Osteocyte (in vitro differentiated cells): ENCODE results near the gene SLC35G1. TPM values are rescaled to one million over a fixed set of nuclear protein-coding genes. Genes with fewer than 3 reads are reported as not detected.

ENCODE experiments used
- DNase-seq: peaks from one replicate; pipeline ENCODE4 v3.0.0; 2021; ENCODE audit warnings: mixed read lengths; ENCODE audit not compliant: unreplicated experiment; ENCODE audit errors: extremely low spot score
- H3K27ac Mint-ChIP-seq: one replicate; pipeline ENCODE4 v1.8.0; 2021; ENCODE audit warnings: mild to moderate bottlenecking, mixed read lengths; ENCODE audit not compliant: unreplicated experiment
- H3K27me3 Mint-ChIP-seq: one replicate; pipeline ENCODE4 v1.8.0; 2021; ENCODE audit warnings: mixed read lengths; ENCODE audit not compliant: unreplicated experiment
- H3K36me3 Mint-ChIP-seq: one replicate; pipeline ENCODE4 v1.8.0; 2021; ENCODE audit warnings: mixed read lengths; ENCODE audit not compliant: unreplicated experiment
- H3K4me1 Mint-ChIP-seq: one replicate; pipeline ENCODE4 v1.8.0; 2021; ENCODE audit warnings: mixed read lengths; ENCODE audit not compliant: unreplicated experiment
- H3K4me3 Mint-ChIP-seq: one replicate; pipeline ENCODE4 v1.8.0; 2021; ENCODE audit warnings: mild to moderate bottlenecking, moderate library complexity, mixed read lengths; ENCODE audit not compliant: unreplicated experiment
- H3K9me3 Mint-ChIP-seq: one replicate; pipeline ENCODE4 v1.8.0; 2021; ENCODE audit warnings: mixed read lengths; ENCODE audit not compliant: unreplicated experiment
- CTCF ChIP-seq: fragments of 200-600 bp; sonication (generic); IDR thresholded peaks from 2 replicates; pipeline ENCODE4 v1.5.0; 2021; ENCODE audit warnings: antibody characterized with exemption, mild to moderate bottlenecking, moderate library complexity
- total RNA-seq: library from RNA; stranded (reverse); gene quantifications from 2 replicates; pipeline ENCODE4 v1.2.1, GENCODE V29; 2021

SLC35G1 gene
- total RNA-seq, 1 donor from 2014 or later = 6.3 TPM

DNA sequence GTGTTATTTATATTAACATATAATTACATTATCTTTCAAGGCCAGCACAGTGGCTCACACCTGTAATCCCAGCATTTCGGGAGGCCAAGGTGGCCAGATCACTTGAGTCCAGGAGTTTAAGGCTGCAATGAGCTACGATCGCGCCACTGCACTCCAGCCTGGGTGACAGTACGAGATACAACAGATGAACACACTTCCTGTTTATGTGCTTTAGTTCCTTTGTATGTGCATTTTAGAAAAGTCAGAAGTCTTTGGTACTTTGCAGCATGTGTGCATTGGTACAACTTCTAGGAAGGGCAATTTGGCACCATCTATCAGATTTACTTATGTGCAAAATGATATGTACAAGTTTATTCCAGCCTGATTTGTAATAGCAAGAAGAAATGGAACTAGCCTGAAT lies 13.3 kb downstream of the SLC35G1 start:
- H3K4me3 Mint-ChIP-seq = no peak overlapping the region
- peaks cover 6% of the 10 kb centered on the region for H3K36me3 Mint-ChIP-seq
- no peak overlapping the region for H3K27ac Mint-ChIP-seq
- no peak for TF ChIP-seq CTCF
- H3K9me3 Mint-ChIP-seq = no peaks in the 10 kb centered on the region
- DNase-seq = no peak
- no peaks in the 10 kb centered on the region for H3K4me1 Mint-ChIP-seq
- H3K27me3 Mint-ChIP-seq = no peaks in the 10 kb centered on the region

- TF ChIP-seq CTCF = no peak
- no peaks in the 10 kb centered on the region for H3K9me3 Mint-ChIP-seq
- H3K4me3 Mint-ChIP-seq = no peak overlapping the region
- peaks cover 3% of the 10 kb centered on the region for H3K4me1 Mint-ChIP-seq
- no peak for DNase-seq
- peaks cover 7% of the 10 kb centered on the region for H3K36me3 Mint-ChIP-seq
- H3K27me3 Mint-ChIP-seq = no peaks in the 10 kb centered on the region
- H3K27ac Mint-ChIP-seq = no peak overlapping the region
Observed at GRCh38 chr10:93911866-93912265, 18.1 kb downstream of the SLC35G1 start.

DNA sequence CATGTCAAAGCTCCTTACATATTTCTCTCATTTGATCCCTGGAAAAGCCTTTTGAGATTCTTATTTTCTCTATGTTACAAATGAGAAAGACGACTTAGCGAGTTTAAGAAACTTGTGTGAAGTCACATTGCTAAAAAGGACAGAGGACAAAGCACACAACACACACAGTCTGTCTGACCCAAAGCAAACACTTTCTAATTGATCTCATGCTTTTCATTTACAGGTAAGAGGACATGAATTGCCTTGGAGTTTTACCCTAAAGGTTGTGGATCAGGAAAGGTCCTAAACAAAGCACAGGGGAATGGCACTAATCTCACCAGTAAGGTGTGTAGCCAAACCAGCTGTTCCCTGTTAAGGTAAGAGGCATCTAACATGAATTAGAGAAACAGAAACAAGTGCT lies 18.7 kb downstream of the SLC35G1 start:
- H3K36me3 Mint-ChIP-seq = peaks cover 7% of the 10 kb centered on the region
- peaks cover 5% of the 10 kb centered on the region for H3K4me1 Mint-ChIP-seq
- H3K27me3 Mint-ChIP-seq = no peaks in the 10 kb centered on the region
- DNase-seq = no peak
- no peak overlapping the region for H3K27ac Mint-ChIP-seq
- no peaks in the 10 kb centered on the region for H3K9me3 Mint-ChIP-seq
- no peak for TF ChIP-seq CTCF
- no peak overlapping the region for H3K4me3 Mint-ChIP-seq

DNA sequence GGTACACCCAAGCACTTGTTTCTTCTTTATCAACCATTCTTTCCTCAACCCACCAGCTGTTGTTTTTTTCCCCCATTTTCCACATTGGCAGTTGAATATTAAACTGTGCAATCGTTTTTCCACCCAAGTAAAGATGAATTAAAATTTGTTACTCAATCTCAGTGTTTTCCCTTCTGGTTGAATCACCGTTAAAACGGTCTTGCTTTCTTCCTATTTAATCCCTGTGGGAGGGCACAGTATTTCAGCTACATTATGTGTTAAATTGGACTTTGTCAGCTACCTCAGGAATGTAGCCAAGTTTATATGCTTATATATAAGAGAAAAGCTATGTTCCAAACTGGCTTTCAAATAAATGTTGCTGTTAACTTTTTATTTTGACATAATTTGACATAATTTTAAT lies 19.9 kb downstream of the SLC35G1 start:
- H3K9me3 Mint-ChIP-seq = no peaks in the 10 kb centered on the region
- peaks cover 3% of the 10 kb centered on the region for H3K36me3 Mint-ChIP-seq
- DNase-seq = no peak
- H3K4me1 Mint-ChIP-seq = peaks cover 14% of the 10 kb centered on the region
- no peak overlapping the region for H3K27ac Mint-ChIP-seq
- TF ChIP-seq CTCF = no peak
- no peaks in the 10 kb centered on the region for H3K27me3 Mint-ChIP-seq
- no peak overlapping the region for H3K4me3 Mint-ChIP-seq

DNA sequence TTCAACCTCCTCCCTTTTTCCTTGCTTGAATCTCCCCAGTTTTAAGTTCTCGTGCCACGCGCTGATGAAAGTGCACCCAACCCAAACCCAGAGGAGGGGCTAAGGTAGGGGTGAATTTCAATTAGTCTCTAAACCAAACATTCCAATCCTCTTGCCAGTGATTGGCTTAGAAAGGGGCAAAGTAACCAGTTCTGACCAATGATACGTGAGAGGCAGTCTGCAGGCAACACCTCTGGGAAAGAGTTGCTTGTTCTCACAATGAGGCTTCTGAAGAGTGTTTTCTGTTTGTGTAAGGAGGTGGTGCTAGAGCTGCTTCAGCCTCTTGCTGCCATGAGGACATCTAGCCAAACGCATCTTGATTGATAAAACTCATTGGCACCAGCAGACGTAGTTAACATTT lies 21.8 kb downstream of the SLC35G1 start:
- Mint-ChIP-seq H3K36me3 (peaks cover 2% of the 10 kb centered on the region), H3K27ac (no peak overlapping the region), H3K9me3 (no peaks in the 10 kb centered on the region), H3K4me3 (no peak overlapping the region), H3K4me1 (peaks cover 14% of the 10 kb centered on the region), H3K27me3 (no peaks in the 10 kb centered on the region)
- no peak for DNase-seq
- TF ChIP-seq CTCF = no peak
